ENCODE results near the gene STK4.
A peak's percentile ranks its signal among the peaks of the same experiment; 100 is the strongest.

DNA sequence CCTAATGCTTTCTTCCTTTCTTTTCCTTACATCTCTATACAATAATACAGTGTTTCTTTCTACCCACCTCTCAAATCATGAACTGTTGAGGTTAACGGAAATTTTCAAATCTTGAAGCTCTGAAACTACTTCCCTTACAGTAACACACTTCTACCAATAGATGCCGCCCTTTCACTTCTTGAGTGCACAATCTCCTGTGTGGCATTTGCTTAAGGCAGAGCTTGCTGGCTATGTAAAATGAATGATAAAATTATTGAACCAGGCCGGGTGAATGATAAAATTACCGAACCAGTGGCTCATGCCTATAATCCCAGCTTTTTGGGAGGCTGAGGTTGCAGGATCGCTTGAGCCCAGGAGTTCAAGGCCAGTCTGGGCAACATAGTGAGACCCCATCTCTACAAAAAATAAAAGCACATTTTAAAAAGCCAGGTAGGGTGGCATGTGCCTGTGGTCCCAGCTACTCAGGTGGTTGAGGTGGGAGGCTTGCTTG lies 77.8 kb downstream of the STK4 start:
- no peak for TF ChIP-seq POLR2AphosphoS5 (IDR thresholded peaks at IDR 0.05)
- TF ChIP-seq, protein P1, sequence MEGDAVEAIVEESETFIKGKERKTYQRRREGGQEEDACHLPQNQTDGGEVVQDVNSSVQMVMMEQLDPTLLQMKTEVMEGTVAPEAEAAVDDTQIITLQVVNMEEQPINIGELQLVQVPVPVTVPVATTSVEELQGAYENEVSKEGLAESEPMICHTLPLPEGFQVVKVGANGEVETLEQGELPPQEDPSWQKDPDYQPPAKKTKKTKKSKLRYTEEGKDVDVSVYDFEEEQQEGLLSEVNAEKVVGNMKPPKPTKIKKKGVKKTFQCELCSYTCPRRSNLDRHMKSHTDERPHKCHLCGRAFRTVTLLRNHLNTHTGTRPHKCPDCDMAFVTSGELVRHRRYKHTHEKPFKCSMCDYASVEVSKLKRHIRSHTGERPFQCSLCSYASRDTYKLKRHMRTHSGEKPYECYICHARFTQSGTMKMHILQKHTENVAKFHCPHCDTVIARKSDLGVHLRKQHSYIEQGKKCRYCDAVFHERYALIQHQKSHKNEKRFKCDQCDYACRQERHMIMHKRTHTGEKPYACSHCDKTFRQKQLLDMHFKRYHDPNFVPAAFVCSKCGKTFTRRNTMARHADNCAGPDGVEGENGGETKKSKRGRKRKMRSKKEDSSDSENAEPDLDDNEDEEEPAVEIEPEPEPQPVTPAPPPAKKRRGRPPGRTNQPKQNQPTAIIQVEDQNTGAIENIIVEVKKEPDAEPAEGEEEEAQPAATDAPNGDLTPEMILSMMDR (IDR thresholded peaks at IDR 0.05), result peak; percentile 71 to 82 (median 77)

Measured in gastroesophageal sphincter (tissue), 3 donors.